ENCODE results near the gene MACROD1. TPM values are rescaled to one million over a fixed set of nuclear protein-coding genes. Genes with fewer than 3 reads are reported as not detected.
A peak's percentile ranks its signal among the peaks of the same experiment; 100 is the strongest.

MACROD1 gene
- total and polyA plus RNA-seq, 12 donors = 77.6 to 497 (median 115) TPM

DNA sequence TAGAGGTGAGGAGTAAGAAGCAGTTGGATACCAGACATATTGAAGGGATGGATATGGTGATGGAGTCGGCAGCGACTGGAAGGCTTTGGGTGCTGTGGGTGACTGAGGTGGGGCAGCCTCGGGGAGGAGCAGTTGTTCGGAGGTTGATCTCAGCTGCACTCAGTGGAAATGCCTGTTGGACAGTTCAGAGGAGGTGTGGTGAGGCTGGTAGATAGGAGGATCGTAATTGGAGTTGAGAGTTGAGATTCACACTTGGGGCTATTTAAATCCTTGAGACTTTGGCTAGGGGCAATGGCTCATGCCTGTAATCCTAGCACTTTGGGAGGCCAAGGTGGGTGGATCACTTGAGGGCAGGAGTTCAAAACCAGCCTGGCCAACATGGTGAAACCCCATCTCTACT is 172.8 kb downstream of the MACROD1 start:
- ATAC-seq = no peak

DNA sequence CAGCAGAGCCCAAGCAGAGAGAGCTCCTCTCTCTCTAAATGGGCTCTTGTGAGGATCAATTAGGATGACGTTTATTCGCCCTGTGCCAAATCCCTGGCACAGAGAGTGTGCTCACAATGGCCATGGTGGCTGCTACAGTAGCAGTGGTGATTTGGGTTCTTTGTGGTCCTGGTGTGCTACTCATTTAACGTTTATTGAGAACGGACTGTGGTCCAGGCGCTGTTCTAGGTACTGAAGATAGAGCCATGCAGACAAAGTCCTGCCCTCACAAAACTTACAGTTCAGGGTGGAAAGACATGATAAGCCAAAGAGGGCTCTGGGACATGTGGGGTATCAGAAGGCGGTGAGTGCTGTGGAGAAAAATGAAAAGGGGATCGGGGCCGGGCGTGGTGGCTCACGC is 174.4 kb downstream of the MACROD1 start:
- H3K4me1 ChIP-seq = peaks cover 0 to 34% (median 19%) of the 10 kb centered on the region in 9 donors
- TF ChIP-seq, protein P1, sequence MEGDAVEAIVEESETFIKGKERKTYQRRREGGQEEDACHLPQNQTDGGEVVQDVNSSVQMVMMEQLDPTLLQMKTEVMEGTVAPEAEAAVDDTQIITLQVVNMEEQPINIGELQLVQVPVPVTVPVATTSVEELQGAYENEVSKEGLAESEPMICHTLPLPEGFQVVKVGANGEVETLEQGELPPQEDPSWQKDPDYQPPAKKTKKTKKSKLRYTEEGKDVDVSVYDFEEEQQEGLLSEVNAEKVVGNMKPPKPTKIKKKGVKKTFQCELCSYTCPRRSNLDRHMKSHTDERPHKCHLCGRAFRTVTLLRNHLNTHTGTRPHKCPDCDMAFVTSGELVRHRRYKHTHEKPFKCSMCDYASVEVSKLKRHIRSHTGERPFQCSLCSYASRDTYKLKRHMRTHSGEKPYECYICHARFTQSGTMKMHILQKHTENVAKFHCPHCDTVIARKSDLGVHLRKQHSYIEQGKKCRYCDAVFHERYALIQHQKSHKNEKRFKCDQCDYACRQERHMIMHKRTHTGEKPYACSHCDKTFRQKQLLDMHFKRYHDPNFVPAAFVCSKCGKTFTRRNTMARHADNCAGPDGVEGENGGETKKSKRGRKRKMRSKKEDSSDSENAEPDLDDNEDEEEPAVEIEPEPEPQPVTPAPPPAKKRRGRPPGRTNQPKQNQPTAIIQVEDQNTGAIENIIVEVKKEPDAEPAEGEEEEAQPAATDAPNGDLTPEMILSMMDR (IDR thresholded peaks at IDR 0.05) = no peak
- ATAC-seq (no peak), DNase-seq (no peak)
- WGBS, 2 donors = 90 to 93% methylated on average over 10 of the region's 10 CpGs
- H3K4me3 ChIP-seq = no peak overlapping the region
- peaks cover 0 to 84% (median 21%) of the 10 kb centered on the region in 9 donors for H3K36me3 ChIP-seq
- H3K27ac ChIP-seq = no peak overlapping the region
- H3K9me3 ChIP-seq = no peaks in the 10 kb centered on the region
- no peaks in the 10 kb centered on the region for H3K27me3 ChIP-seq
- intact Hi-C loops (cut with DNase I) = no loop called here

More for the DNA sequence above, 172.8 kb downstream of the MACROD1 start:
- WGBS, 2 donors = 79 to 86% methylated on average over 5 of the region's 5 CpGs
- no peak overlapping the region for H3K4me3 ChIP-seq
- DNase-seq = no peak
- intact Hi-C loops (cut with DNase I) = no loop called here
- H3K27me3 ChIP-seq = no peaks in the 10 kb centered on the region
- peaks cover 0 to 99% (median 34%) of the 10 kb centered on the region in 9 donors for H3K36me3 ChIP-seq
- H3K4me1 ChIP-seq = peaks cover 0 to 18% (median 5%) of the 10 kb centered on the region in 9 donors
- H3K9me3 ChIP-seq = no peaks in the 10 kb centered on the region
- no peak overlapping the region for H3K27ac ChIP-seq
- TF ChIP-seq, protein P1 (IDR thresholded peaks at IDR 0.05) = no peak

DNA sequence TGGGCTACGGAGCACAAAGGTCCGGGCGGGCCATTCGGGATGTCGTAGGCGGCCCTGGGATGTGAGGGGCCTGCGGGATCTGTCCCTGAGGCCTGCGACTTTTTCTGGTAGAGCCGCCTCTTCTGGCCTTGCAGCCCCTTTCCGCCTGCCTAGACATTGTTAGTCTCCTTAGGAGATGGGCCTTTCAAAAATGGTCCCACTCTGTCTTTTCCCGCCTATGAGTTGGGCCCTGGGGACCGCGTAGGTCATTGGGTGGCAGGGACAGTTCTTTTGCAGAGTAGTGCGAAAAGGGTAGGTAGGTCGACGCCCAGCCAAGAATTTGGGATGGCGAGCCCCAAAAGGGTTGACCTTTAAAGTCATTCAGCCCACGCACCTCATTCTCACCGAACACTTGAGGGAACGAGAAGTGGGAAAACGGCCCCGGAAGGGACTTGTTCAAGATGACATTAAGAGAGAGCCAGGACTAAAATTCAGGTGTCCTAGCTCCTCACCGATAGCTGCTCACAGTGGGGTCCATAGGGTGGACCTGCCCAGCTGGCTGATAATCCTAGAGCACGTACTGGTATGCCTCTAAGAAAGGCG is 178.9 kb downstream of the MACROD1 start:
- no peak for DNase-seq
- WGBS, 2 donors = 35 to 36% methylated on average over 25 of the region's 25 CpGs
- H3K4me3 ChIP-seq = peak overlapping the region; percentile 79 to 100 (median 92)
- H3K4me1 ChIP-seq = peaks cover 3 to 37% (median 22%) of the 10 kb centered on the region in 9 donors
- H3K9me3 ChIP-seq = no peaks in the 10 kb centered on the region
- no peaks in the 10 kb centered on the region for H3K27me3 ChIP-seq
- peak overlapping the region in 9 of 10 donors; percentile 78 to 92 (median 88) for H3K27ac ChIP-seq
- peaks cover 0 to 40% (median 13%) of the 10 kb centered on the region in 9 donors for H3K36me3 ChIP-seq
- intact Hi-C loops (cut with DNase I) = no loop called here
- TF ChIP-seq, protein P1 (IDR thresholded peaks at IDR 0.05) = no peak
- peak in 2 of 8 donors; percentile 1 to 5 for ATAC-seq

DNA sequence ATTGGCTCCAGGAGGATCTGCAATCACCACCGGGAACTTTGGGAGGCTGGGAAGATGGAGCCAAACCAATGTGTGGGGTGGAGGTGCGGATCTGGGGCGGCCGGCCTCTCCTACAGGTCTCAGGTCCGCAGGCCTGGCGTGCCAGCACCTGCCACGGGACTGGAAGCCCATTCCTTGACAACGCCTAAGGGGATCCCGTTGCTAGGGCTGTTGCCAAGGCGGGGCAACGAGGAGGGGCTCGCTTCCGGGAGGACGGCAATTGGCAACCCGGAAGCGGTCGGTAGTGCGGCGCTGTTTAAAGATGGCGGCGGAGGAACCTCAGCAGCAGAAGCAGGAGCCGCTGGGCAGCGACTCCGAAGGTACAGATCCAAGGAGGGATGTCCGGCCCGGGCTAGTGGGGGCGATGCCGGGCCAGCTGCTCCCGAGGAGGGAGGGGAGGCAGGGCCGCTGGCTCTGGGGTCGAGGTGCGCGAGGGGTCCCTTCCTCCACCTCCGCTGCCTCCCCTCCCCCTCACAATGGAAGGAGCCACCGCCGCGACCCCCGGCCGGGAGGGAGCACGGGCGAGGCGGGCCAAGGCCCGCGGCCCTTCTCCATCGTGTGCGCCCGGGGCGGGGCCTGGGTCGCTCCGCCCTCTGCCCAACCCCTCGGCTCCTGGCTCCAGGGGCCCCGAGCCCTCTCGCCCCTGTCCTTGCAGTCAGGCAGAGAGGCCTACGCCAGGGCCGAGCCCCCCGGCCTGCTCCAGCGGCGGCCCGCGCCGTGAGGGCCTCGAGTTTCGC is 179.6 kb downstream of the MACROD1 start, which contains the start of gene OTUB1:
OTUB1 (plus strand) TSS at position 283 of the 776 bp plus-strand sequence; CDS start at position 302, 19 bp downstream.
- Histone ChIP-seq H3K27me3 (no peaks in the 10 kb centered on the region), H3K9me3 (no peaks in the 10 kb centered on the region), H3K4me1 (peaks cover 3 to 41% (median 22%) of the 10 kb centered on the region in 9 donors), H3K27ac (peak within 1 kb of the TSS in 9 of 10 donors; percentile 78 to 92 (median 88)), H3K36me3 (peaks cover 0 to 34% (median 13%) of the 10 kb centered on the region in 9 donors), H3K4me3 (peak within 1 kb of the TSS; percentile 79 to 100 (median 92))
- DNase-seq (peak; percentile 91 to 92), ATAC-seq (peak; percentile 88 to 96 (median 94))
- 0 to 1% methylated on average over 56 to 63 of the region's 63 CpGs for WGBS, 2 donors
- intact Hi-C loops (cut with DNase I) = no loop called here
- TF ChIP-seq, protein P1 (IDR thresholded peaks at IDR 0.05) = peak in 2 of 9 donors; percentile 5 to 17
